ENCODE measurements around the gene SV2C.

DNA sequence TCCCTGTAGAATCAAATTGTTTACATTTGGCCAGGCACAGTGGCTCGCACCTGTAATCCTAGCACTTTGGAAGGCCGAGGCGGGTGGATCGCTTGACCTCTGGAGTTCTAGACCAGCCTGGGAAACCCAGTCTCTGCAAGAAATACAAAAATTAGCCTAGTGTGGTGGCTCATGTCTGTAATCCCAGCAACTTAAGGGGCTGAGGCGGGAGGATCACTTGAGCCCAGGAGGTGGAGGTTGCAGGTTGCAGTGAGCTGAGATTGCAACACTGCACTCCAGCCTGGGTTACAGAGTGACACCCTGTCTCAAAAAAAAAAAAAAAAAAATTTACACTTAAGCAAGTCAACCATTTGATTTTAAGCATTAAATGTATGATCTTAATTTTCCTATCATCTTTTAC lies 302.4 kb downstream of the SV2C start:
- TF ChIP-seq POLR2A (IDR thresholded peaks at IDR 0.05): no peak
- TF ChIP-seq, protein P1, sequence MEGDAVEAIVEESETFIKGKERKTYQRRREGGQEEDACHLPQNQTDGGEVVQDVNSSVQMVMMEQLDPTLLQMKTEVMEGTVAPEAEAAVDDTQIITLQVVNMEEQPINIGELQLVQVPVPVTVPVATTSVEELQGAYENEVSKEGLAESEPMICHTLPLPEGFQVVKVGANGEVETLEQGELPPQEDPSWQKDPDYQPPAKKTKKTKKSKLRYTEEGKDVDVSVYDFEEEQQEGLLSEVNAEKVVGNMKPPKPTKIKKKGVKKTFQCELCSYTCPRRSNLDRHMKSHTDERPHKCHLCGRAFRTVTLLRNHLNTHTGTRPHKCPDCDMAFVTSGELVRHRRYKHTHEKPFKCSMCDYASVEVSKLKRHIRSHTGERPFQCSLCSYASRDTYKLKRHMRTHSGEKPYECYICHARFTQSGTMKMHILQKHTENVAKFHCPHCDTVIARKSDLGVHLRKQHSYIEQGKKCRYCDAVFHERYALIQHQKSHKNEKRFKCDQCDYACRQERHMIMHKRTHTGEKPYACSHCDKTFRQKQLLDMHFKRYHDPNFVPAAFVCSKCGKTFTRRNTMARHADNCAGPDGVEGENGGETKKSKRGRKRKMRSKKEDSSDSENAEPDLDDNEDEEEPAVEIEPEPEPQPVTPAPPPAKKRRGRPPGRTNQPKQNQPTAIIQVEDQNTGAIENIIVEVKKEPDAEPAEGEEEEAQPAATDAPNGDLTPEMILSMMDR (IDR thresholded peaks at IDR 0.05): no peak
